BLaER1 (cell line): ENCODE measurements around the gene GUK1.

ENCODE experiments used
- H3K27ac ChIP-seq: shearing (Covaris generic); formaldehyde crosslinking; 2 replicates; pipeline ENCODE4 v1.8.1; 2022
- H3K27me3 ChIP-seq: shearing (Covaris generic); formaldehyde crosslinking; 2 replicates; pipeline ENCODE4 v1.8.1; 2022
- H3K36me3 ChIP-seq: shearing (Covaris generic); formaldehyde crosslinking; 2 replicates; pipeline ENCODE4 v1.8.1; 2022
- H3K4me1 ChIP-seq: shearing (Covaris generic); formaldehyde crosslinking; 2 replicates; pipeline ENCODE4 v1.8.1; 2022
- H3K4me2 ChIP-seq: shearing (Covaris generic); formaldehyde crosslinking; 2 replicates; pipeline ENCODE4 v1.8.1; 2022
- H3K4me3 ChIP-seq: shearing (Covaris generic); formaldehyde crosslinking; 2 replicates; pipeline ENCODE4 v1.8.1; 2022
- H3K9ac ChIP-seq: shearing (Covaris generic); formaldehyde crosslinking; 2 replicates; pipeline ENCODE4 v1.8.1; 2022
- H3K9me3 ChIP-seq: shearing (Covaris generic); formaldehyde crosslinking; 2 replicates; pipeline ENCODE4 v1.8.1; 2022
- H4K20me1 ChIP-seq: shearing (Covaris generic); formaldehyde crosslinking; 2 replicates; pipeline ENCODE4 v1.8.1; 2022
- Cebpa-rat ChIP-seq: shearing (Covaris generic); IDR thresholded peaks from 2 replicates; pipeline ENCODE4 v1.8.1; 2022

Gene GUK1

DNA sequence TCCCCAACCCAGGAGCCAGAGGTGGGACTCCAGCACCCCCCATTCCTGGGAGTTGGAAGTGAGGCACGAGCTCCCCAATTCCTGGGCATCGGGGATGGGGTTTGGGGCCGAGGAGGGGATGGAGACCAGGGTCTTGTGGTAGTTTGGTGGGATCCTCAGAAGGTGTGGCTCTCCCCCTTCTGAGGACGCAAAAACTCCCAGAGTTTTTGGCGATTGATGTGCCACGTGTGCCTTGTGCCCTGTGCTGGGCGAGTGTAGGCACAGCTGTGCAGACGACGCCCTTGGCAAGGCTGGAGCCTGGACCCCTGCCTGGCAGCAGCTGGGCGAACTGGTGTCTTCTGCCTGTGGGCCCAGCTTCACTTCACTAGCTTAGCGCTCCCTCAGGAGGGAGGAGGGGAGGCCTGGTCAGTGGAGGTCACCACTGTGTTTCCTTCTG, 2.6 kb downstream of the GUK1 start:
- TF ChIP-seq Cebpa-rat = no peak
- H3K4me2 ChIP-seq = peak overlapping the region; percentile 91

DNA sequence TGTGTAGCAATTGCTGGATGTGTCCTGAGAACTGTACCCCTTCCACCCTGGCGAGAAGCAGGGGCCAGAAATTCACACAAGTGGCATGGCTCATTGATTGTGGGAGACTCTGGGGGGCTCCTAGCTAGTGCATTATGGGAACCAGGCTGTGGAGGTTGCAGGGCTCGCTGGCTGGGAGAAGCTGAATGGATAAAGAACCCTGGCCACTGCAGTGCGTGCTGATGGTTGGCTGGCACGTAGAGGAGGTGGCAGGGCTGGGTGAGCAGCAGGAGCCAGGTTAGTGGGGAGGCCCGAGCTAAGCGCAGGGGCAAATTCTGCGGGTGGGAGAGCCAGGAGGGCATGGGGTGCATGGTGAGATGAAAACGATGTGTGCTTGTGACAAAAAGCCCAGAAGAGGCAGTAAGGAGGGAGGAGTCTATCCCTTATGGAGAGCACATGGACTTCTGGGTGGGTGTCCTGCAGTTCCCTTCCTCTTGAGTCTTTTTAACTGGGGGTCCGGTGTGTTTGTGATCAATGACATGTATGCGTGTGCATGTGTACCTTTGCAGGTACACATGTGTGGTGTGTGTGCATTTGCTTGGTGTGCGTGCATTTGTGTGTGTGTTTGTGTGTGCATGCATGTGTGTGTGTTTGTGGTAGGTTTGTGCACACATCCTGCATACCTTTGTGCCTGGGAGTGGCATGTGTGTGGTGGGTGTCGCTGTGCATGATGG, 3.6 kb downstream of the GUK1 start:
- H3K4me3 ChIP-seq = no peak overlapping the region; the same call in 1 of the 2 replicates

More for the DNA sequence above, 2.6 kb downstream of the GUK1 start:
- no peaks in the 10 kb centered on the region for H3K27me3 ChIP-seq
- H4K20me1 ChIP-seq = peaks cover 76% of the 10 kb centered on the region
- H3K9me3 ChIP-seq = no peaks in the 10 kb centered on the region
- peak overlapping the region; percentile 94 for H3K4me3 ChIP-seq
- H3K36me3 ChIP-seq = peaks cover 29% of the 10 kb centered on the region
- peak overlapping the region; percentile 90 for H3K27ac ChIP-seq
- H3K9ac ChIP-seq = peak overlapping the region; percentile 90
- H3K4me1 ChIP-seq = peaks cover 83% of the 10 kb centered on the region

GRCh38 chr1:228144193-228144992, 4.3 kb downstream of the GUK1 start:
- Histone ChIP-seq H3K4me2 (peak overlapping the region; percentile 91), H3K4me3 (peak overlapping the region; percentile 42; the same call in 1 of the 2 replicates), H3K27ac (peak overlapping the region; percentile 56), H3K36me3 (peaks cover 45% of the 10 kb centered on the region), H3K9me3 (no peaks in the 10 kb centered on the region), H4K20me1 (peaks cover 92% of the 10 kb centered on the region), H3K9ac (peak overlapping the region; percentile 69), H3K27me3 (no peaks in the 10 kb centered on the region), H3K4me1 (peaks cover 83% of the 10 kb centered on the region)
- TF ChIP-seq Cebpa-rat = no peak

More for the DNA sequence above, 3.6 kb downstream of the GUK1 start:
- peaks cover 83% of the 10 kb centered on the region for H3K4me1 ChIP-seq
- H3K36me3 ChIP-seq = peaks cover 38% of the 10 kb centered on the region
- no peaks in the 10 kb centered on the region for H3K9me3 ChIP-seq
- peak overlapping the region; percentile 69 for H3K9ac ChIP-seq
- H4K20me1 ChIP-seq = peaks cover 85% of the 10 kb centered on the region
- no peak for TF ChIP-seq Cebpa-rat
- peak overlapping the region; percentile 91 for H3K4me2 ChIP-seq
- peak overlapping the region; percentile 90 for H3K27ac ChIP-seq
- no peaks in the 10 kb centered on the region for H3K27me3 ChIP-seq

DNA sequence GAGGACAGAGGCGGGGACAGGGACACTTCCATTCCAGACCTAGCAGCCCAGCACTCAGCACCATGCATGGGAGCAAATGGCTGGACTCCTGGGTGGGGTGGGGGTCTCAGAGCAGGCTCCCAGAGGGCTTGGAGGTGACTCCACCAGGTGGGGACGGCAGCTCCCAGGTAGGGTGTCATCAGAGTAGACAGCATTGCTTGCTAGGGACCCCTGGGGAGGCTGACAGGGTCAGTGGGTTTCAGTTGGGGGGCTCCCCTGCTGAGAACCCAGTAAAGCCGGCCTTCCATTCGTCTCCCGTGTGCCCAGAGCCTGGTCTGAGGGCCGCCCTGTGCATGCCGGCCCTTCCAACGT, 4.9 kb downstream of the GUK1 start:
- Histone ChIP-seq H3K9me3 (no peaks in the 10 kb centered on the region), H3K36me3 (peaks cover 50% of the 10 kb centered on the region), H3K4me3 (no peak overlapping the region), H3K9ac (peak overlapping the region; percentile 69), H3K27me3 (no peaks in the 10 kb centered on the region), H4K20me1 (peaks cover 98% of the 10 kb centered on the region), H3K27ac (peak overlapping the region; percentile 56), H3K4me2 (peak overlapping the region; percentile 91), H3K4me1 (peaks cover 85% of the 10 kb centered on the region)
- no peak for TF ChIP-seq Cebpa-rat

DNA sequence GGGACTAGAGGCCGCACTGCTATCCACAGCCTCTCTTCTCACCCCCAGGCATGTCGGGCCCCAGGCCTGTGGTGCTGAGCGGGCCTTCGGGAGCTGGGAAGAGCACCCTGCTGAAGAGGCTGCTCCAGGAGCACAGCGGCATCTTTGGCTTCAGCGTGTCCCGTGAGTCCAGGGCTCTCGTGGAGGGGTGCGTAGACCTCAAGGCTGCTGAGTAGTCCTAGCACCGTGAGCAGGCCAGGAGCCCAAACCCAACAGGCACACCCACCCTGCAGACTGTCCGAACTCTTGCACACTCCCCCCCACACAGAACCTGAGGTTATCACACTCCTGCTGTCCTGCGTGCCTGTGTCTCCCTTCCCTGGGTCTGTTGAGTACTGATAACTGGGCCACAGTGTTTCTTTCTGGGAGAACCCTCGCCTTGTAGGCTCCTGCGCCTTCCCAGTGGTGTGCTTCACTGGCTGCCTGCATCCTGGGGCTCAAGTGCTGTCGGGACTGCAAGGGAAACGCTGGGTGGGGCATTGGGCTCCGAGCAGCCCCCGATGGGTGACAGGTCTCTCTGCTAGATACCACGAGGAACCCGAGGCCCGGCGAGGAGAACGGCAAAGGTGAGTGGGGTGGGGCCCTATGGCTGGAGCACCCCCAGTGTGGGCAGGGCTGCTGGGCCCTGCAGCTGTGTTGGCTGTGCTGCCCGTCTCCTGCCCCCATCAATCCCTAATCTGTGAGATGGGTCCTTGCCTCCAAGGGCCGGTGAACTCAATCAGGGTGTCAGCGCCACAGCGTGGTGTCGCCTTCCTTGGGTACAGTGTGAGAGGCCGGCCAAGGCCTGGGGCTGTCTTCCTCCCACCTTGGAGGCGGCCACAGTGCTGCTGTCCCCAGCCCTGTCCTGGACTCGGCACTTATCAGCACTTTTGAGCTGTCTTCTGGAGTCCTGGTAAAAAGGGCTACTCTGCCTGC, 5.7 kb downstream of the GUK1 start:
- H3K27me3 ChIP-seq = no peaks in the 10 kb centered on the region
- H3K4me3 ChIP-seq = no peak overlapping the region
- TF ChIP-seq Cebpa-rat = no peak
- peak overlapping the region; percentile 69; the same call in 1 of the 2 replicates for H3K9ac ChIP-seq
- peak overlapping the region; percentile 91 for H3K4me2 ChIP-seq
- H3K27ac ChIP-seq = peak overlapping the region; percentile 56
- H3K4me1 ChIP-seq = peaks cover 87% of the 10 kb centered on the region
- H3K9me3 ChIP-seq = no peaks in the 10 kb centered on the region
- peaks cover 52% of the 10 kb centered on the region for H3K36me3 ChIP-seq
- H4K20me1 ChIP-seq = peaks cover 99% of the 10 kb centered on the region

GRCh38 chr1:228146417-228147150, 6.5 kb downstream of the GUK1 start:
- Histone ChIP-seq H3K27me3 (no peaks in the 10 kb centered on the region), H4K20me1 (peaks cover 99% of the 10 kb centered on the region), H3K9me3 (no peaks in the 10 kb centered on the region), H3K9ac (no peak overlapping the region), H3K4me3 (no peak overlapping the region), H3K27ac (0 out of 2 replicates have a peak overlapping the region, but pooled peaks have one; percentile 30), H3K4me1 (peaks cover 83% of the 10 kb centered on the region), H3K36me3 (peaks cover 52% of the 10 kb centered on the region), H3K4me2 (no peak overlapping the region; the same call in 1 of the 2 replicates)
- TF ChIP-seq Cebpa-rat = no peak

DNA sequence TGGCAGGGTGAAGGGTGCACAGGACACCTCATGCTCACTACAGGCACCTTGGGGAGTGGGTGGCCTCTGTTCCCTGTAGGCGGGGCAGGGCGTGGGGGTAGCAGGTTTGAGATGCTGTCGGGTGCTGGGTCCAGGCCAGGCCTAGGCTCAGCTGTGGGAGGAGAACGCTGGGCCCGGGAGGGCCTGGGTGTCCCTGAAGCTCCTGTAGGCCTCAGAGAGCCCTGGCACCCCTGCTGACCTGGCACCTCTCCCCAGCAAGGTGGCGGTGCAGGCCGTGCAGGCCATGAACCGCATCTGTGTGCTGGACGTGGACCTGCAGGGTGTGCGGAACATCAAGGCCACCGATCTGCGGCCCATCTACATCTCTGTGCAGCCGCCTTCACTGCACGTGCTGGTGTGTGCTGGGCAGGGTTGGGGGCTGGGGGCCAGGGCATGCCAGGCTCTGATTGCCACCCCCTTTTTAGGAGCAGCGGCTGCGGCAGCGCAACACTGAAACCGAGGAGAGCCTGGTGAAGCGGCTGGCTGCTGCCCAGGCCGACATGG, 7.1 kb downstream of the GUK1 start:
- Histone ChIP-seq H3K27ac (peak overlapping the region; percentile 73), H3K4me3 (no peak overlapping the region), H3K9ac (peak overlapping the region; percentile 64; the same call in 1 of the 2 replicates), H3K4me2 (peak overlapping the region; percentile 73), H3K9me3 (no peaks in the 10 kb centered on the region), H4K20me1 (peaks cover 99% of the 10 kb centered on the region), H3K27me3 (no peaks in the 10 kb centered on the region), H3K36me3 (peaks cover 52% of the 10 kb centered on the region), H3K4me1 (peaks cover 82% of the 10 kb centered on the region)
- no peak for TF ChIP-seq Cebpa-rat

DNA sequence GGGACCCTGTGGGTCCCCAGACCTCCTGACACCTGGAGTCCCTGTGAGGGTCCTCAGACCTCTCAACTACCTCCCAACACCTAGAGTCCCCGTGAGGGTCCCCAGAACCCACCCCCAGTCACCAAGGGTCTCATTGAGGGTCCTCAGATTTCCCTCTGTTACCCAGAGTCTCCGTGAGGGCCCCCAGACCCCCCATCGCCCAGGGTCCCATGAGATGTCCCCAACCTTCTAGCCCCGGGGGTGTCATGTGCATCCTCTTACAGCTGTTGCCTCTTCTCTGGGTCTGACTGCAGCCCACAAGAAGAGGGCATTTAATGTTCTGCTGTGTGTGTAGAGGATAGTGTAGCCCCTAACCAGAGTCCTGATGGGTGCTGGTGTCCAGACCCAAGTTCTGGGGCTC, 7.7 kb downstream of the GUK1 start:
- Histone ChIP-seq H3K27me3 (no peaks in the 10 kb centered on the region), H3K27ac (peak overlapping the region; percentile 73), H3K9ac (peak overlapping the region; percentile 64), H3K9me3 (no peaks in the 10 kb centered on the region), H3K4me2 (peak overlapping the region; percentile 73), H3K4me3 (no peak overlapping the region), H3K4me1 (peaks cover 82% of the 10 kb centered on the region), H4K20me1 (peaks cover 99% of the 10 kb centered on the region), H3K36me3 (peaks cover 52% of the 10 kb centered on the region)
- TF ChIP-seq Cebpa-rat = no peak
